Suprapubic skin (tissue), 4 donors: Measurements from ENCODE around the gene RIT1.

ENCODE experiments used
- POLR2A ChIP-seq, 2 donors: fragments of 450-650 bp; IDR thresholded peaks; one replicate each; pipeline ENCODE4 v1.6.1; 2017; ENCODE audit warnings: antibody characterized with exemption in 2 of 2, mild to moderate bottlenecking in 2 of 2, moderate library complexity in 2 of 2
- POLR2AphosphoS5 ChIP-seq, 3 donors: sonication (generic); formaldehyde crosslinking; IDR thresholded peaks; one replicate each; pipeline ENCODE4 v1.6.1; 2017; ENCODE audit warnings: antibody characterized with exemption in 3 of 3
- TF ChIP-seq, protein P1 (sequence below), 2 donors: fragments of 200-600 bp in 1 of 2; fragments of 450-650 bp in 1 of 2; sonication (generic) in 1 of 2; IDR thresholded peaks; one replicate each; pipeline ENCODE4 v1.5.1; 2016 to 2019; ENCODE audit warnings: antibody characterized with exemption in 2 of 2, mild to moderate bottlenecking in 1 of 2, moderate library complexity in 1 of 2

DNA sequence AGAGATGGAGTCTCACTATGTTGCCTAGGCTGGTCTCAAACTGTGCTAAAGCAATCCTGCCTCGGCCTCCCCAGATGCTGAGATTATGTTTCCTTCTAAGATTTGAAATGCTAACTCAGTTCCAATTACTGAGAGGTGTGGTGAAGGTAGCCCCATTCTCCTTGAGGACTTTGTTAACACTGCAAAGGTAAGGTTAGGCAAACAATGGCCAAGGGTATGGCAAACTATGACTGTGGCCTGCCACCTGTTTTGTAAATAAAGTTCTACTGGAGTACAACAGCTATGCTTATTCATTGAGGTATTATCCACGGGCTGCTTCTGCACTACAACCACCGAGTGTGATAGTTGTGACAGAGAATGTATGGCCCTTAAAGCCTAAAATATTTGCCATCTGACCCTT lies 9.6 kb upstream of the RIT1 start:
- TF ChIP-seq POLR2A (IDR thresholded peaks at IDR 0.05) (no peak), POLR2AphosphoS5 (IDR thresholded peaks at IDR 0.05) (no peak)
- TF ChIP-seq, protein P1, sequence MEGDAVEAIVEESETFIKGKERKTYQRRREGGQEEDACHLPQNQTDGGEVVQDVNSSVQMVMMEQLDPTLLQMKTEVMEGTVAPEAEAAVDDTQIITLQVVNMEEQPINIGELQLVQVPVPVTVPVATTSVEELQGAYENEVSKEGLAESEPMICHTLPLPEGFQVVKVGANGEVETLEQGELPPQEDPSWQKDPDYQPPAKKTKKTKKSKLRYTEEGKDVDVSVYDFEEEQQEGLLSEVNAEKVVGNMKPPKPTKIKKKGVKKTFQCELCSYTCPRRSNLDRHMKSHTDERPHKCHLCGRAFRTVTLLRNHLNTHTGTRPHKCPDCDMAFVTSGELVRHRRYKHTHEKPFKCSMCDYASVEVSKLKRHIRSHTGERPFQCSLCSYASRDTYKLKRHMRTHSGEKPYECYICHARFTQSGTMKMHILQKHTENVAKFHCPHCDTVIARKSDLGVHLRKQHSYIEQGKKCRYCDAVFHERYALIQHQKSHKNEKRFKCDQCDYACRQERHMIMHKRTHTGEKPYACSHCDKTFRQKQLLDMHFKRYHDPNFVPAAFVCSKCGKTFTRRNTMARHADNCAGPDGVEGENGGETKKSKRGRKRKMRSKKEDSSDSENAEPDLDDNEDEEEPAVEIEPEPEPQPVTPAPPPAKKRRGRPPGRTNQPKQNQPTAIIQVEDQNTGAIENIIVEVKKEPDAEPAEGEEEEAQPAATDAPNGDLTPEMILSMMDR (IDR thresholded peaks at IDR 0.05) = no peak
